NCI-H748 (cell line): ENCODE measurements around the gene IMPDH1.
A peak's percentile ranks its signal among the peaks of the same experiment; 100 is the strongest.

Source experiments
- DNase-seq: peaks from one replicate; lab custom pipeline; 2025; ENCODE audit not compliant: unreplicated experiment; lab: John Stamatoyannopoulos, UW

IMPDH1 gene

GRCh38 chr7:128435327-128435686, 25.5 kb upstream of the IMPDH1 start:
- no peak for DNase-seq

GRCh38 chr7:128434413-128435326, 24.9 kb upstream of the IMPDH1 start:
- no peak for DNase-seq

GRCh38 chr7:128431754-128432153, 22.0 kb upstream of the IMPDH1 start:
- no peak for DNase-seq

GRCh38 chr7:128431221-128431620, 21.4 kb upstream of the IMPDH1 start:
- no peak for DNase-seq

GRCh38 chr7:128430207-128430606, 20.4 kb upstream of the IMPDH1 start:
- DNase-seq, result no peak

- peak; percentile 77 for DNase-seq
Observed at GRCh38 chr7:128427289-128427891, 17.6 kb upstream of the IMPDH1 start.

GRCh38 chr7:128425850-128426249, 16.1 kb upstream of the IMPDH1 start:
- DNase-seq, result peak; percentile 47

- DNase-seq, result no peak
Observed at GRCh38 chr7:128424686-128425275, 15.0 kb upstream of the IMPDH1 start.

- no peak for DNase-seq
Observed at GRCh38 chr7:128422842-128423241, 13.1 kb upstream of the IMPDH1 start.

GRCh38 chr7:128422037-128422436, 12.3 kb upstream of the IMPDH1 start:
- DNase-seq, result no peak

GRCh38 chr7:128421384-128421783, 11.6 kb upstream of the IMPDH1 start:
- DNase-seq, result no peak

- DNase-seq, result no peak
Observed at GRCh38 chr7:128420773-128421172, 11.0 kb upstream of the IMPDH1 start.

- DNase-seq, result no peak
Observed at GRCh38 chr7:128419257-128419656, 9.5 kb upstream of the IMPDH1 start.

- DNase-seq, result no peak
Observed at GRCh38 chr7:128417071-128417470, 7.3 kb upstream of the IMPDH1 start.

GRCh38 chr7:128415217-128415785, 5.5 kb upstream of the IMPDH1 start:
- DNase-seq, result no peak

GRCh38 chr7:128410451-128410753, 620 bp upstream of the IMPDH1 start:
- DNase-seq, result no peak

GRCh38 chr7:128408709-128409595, 830 bp downstream of the IMPDH1 start:
- peak; percentile 38 for DNase-seq

- no peak for DNase-seq
Observed at GRCh38 chr7:128407751-128408708, 1.8 kb downstream of the IMPDH1 start.

- no peak for DNase-seq
Observed at GRCh38 chr7:128407233-128407589, 2.6 kb downstream of the IMPDH1 start.
